ENCODE measurements around the gene PFKFB4. TPM values are rescaled to one million over a fixed set of nuclear protein-coding genes. Genes with fewer than 3 reads are reported as not detected.
A peak's percentile ranks its signal among the peaks of the same experiment; 100 is the strongest.
"Not testable (repeated sequence)": the region's sequence is repeated elsewhere in the genome, so short reads cannot be mapped to it uniquely, and the experiment has no call there.

The PFKFB4 gene
- polyA plus RNA-seq, 3 donors: 5.3 to 6.2 (median 6.0) TPM

DNA sequence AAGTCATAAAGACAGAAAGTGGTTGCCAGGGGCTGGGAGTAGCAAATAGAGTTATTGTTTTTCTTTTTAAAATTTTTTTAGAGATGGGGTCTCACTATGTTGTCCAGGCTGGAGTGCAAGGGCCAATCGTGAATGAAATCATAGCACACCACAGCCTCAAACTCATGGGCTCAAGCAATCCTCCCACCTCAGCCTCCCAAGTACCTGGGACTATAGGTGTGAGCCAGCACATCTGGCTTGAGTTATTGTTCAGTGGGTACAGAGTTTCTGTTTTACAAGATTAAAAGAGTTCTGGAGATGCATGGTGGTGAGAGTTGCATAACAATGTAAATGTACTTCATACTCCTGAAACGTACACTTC, 23.6 kb downstream of the PFKFB4 start:
- no peak for DNase-seq

GRCh38 chr3:48532271-48532976, 24.2 kb downstream of the PFKFB4 start:
- DNase-seq: no peak

DNA sequence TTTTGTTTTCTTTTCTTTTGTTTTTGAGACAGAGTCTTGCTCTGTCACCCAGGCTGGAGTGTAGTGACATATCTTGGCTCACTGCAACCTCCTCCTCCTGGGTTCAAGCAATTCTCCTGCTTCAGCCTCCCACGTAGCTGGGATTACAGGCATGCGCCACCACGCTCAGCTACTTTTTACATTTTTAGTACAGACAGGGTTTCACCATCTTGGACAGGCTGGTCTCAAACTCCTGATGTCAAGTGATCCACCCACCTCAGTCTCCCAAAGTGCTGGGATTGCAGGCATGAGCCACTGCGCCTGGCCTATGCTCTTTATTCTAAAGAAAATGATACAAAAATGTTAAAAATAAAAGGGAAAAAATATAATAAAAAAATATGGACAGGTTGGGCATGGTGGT, 25.9 kb downstream of the PFKFB4 start:
- not testable (repeated sequence) for DNase-seq

DNA sequence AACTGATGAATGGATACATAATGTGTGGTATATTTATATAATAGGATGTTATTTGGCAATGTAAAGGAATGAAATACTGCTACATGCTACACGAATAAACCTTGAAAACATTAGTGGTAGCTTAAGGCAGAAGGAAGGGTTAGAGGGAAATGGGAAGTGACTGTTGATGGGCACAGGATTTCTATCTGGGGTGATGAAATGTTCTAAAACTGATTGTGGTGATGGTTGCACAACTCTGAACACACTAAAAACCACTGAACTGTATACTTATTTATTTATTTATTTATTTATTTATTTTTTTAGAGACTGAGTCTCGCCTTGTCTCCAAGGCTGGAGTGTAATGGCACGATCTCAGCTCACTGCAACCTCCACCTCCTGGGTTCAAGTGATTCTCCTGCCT, 27.8 kb downstream of the PFKFB4 start:
- no peak for DNase-seq

DNA sequence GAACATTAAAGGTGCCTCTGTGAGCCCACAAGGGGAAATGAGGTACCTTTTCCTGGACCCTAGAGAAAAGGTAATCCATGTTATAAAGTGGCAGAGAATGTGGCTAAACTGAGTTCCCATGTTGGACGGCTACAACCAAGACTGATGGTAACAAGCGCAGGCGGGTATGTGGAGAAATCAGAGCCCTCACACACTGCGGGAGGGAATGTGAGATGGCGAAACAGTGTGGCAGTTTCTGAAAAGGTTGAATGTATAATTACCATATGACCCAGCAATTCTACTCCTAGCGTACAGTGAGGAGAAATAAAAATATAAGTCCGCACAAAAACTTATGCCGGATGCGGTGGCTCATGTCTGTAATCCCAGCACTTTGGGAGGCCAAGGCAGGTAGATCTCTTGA, 28.6 kb downstream of the PFKFB4 start:
- DNase-seq: no peak

DNA sequence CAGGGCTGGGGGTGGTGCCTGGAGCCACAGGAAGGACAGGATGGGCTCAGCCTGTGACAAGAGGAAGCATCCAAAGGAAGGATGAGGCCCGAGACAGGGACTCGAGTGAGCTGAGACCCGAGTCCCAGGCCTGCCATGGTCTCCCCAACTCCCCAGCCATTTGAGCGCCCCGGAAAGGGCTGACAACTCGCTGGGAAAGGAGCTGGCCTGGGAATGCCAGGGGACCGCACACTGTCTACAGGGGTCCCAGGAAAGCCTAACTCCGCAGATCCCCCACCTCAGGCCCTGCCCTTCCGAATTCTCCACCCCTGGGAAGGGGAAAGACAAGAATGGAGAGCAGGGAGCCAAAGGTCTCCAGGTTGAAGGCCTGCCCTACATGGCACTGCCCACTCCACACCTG, 31.6 kb downstream of the PFKFB4 start:
- no peak for DNase-seq

- DNase-seq: no peak
Measured at GRCh38 chr3:48521635-48522034, 35.0 kb downstream of the PFKFB4 start.

- DNase-seq: no peak
Measured at GRCh38 chr3:48519277-48519643, 37.3 kb downstream of the PFKFB4 start.

- no peak for DNase-seq
Measured at GRCh38 chr3:48518638-48519276, 37.8 kb downstream of the PFKFB4 start.

GRCh38 chr3:48518069-48518468, 38.5 kb downstream of the PFKFB4 start:
- no peak for DNase-seq

DNA sequence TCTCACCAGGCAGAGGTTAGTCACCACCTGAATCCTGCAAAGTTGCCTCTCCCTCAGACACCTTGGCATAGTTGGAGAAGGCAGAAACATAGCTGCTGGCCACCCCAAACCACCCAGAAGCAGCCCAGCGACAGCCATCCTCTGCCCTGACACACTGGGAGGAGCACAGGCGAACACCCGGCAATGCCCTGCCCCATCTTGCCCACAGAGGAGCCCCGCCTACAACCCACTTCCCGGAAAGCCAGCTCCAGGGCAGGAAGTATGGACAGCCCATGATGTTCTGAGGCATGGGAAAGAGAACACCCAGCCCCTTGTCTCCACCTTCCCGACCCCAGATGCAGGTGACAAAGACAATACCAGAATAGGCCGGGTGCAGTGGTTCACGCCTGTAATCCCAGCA, 40.0 kb downstream of the PFKFB4 start:
- DNase-seq: no peak

- DNase-seq: no peak
Measured at GRCh38 chr3:48514431-48515227, 42.0 kb downstream of the PFKFB4 start.

DNA sequence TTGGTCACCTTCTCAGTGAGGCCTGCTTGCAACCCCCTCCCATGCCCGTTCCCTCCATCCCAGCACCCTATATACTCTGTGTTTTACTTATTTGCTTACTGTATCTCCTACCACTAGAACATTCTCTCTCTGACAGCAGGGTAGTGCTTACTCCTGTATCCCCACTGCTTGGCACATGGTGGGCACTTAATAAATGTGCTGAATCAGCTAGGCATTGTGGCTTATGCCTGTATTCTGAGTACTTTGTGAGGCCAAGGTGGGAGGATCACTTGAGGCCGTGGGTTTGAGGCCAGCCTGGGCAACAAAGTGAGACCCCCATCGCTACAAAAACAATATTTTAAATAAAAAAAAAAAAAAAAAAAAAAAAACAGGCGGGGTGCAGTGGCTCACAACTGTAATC, 45.1 kb downstream of the PFKFB4 start:
- DNase-seq: no peak

DNA sequence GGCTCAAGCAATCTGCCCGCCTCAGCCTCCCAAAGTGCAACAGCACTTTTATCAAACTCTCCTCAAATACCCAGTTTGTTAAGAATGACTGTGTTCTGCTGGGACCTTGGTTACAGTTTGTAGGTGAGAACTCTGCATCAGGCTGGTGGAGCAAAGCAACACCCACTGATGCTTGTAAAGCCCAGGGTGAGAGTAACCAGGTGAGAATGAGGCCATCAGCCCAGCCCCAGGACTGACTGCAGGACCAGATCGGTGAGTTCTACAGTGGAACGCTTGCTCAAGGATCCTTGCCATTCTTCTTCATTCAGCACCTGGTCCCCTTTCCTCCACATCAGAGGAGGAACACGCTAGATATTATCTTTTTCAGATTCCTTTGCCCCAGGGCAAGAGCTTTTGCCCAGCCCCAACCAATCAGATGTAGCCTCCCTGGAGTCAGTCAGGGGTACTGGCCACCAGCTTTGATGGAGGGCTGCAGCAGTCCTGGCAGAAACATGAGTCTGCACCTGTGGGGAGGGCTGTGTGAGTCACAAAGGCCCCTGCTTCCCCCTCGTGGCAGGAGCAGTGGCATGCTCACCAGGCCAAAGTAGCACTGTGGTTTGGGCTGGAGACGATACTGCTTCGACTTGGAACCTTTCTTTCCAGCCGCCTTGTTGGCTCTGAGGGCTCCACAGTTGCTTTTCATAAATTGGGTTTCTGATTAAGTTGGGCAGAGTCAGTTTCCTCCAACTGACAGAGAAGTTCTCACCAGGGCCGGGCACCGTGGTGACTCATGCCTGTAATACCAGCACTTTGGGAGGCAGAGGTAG, 49.1 kb downstream of the PFKFB4 start:
- DNase-seq: peak; percentile 45

GRCh38 chr3:48505968-48506504, 50.6 kb downstream of the PFKFB4 start:
- DNase-seq: no peak

GRCh38 chr3:48505146-48505545, 51.5 kb downstream of the PFKFB4 start:
- no peak for DNase-seq

- peak; percentile 65 for DNase-seq
Measured at GRCh38 chr3:48504051-48504946, 52.3 kb downstream of the PFKFB4 start, which contains the start of gene SHISA5. TSS of gene SHISA5 (minus strand) at chr3:48504174. CDS start at chr3:48504094, 80 bp downstream.

GRCh38 chr3:48503401-48504050, 53.1 kb downstream of the PFKFB4 start:
- DNase-seq: peak; percentile 16

DNA sequence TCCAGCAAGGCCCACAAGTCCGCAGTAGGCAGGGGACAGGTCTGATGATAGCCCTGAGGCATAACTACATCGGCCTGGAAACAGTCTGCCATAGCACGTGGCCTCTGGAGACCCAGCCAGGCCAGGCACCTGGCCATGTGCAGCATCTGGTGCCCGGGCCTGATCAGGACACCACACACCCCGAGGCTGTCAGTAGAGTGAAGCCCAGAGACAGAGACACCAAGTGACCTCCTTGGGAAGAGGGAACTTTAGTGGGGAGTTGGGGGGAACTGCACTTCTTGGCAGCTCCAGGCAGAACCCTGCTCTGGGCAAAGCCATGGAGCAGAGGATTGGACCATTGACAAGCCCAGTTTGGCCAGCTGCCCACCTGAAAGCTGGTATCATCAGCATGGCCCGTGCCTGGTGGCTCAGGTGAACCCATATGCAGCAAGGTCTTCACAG, 53.9 kb downstream of the PFKFB4 start:
- DNase-seq: no peak

GRCh38 chr3:48502121-48502520, 54.5 kb downstream of the PFKFB4 start:
- no peak for DNase-seq
